Measurements from ENCODE around the gene UBAC2.

DNA sequence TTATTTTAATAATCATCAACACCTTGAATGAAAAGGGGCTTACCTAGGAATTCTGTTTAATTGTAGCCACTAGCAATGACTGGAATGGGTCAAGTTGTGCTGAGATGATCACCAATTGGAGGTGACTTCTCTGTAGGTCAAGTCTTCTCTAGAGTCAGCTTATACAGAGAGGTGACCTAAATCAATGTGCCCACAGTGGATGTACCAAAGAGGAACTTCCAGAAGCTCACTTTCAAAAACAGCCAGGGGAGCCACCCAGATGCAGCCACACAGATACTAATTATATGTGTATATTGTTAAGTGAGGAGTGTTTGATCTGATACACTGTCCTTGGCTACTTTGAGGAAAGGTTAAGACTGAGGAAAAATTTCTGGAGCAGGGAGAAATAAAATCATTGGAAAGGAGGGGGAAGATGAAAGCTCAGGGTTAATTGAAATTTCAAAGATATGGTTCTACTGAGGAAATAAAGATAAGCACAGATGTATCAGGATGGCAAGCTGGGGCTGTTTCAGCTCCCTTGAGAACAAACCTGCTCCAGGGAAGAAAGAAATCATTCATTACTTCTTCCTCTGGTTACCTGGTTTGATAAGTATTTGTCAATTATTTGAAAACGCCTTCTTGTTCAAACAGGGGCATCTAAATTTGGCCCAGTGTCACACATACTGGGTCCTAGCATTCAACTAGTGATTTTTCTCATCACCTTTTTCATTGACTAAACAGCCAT, 101.4 kb downstream of the UBAC2 start:
- TF ChIP-seq POLR2A (IDR thresholded peaks at IDR 0.05): no peak
- TF ChIP-seq, protein P1, sequence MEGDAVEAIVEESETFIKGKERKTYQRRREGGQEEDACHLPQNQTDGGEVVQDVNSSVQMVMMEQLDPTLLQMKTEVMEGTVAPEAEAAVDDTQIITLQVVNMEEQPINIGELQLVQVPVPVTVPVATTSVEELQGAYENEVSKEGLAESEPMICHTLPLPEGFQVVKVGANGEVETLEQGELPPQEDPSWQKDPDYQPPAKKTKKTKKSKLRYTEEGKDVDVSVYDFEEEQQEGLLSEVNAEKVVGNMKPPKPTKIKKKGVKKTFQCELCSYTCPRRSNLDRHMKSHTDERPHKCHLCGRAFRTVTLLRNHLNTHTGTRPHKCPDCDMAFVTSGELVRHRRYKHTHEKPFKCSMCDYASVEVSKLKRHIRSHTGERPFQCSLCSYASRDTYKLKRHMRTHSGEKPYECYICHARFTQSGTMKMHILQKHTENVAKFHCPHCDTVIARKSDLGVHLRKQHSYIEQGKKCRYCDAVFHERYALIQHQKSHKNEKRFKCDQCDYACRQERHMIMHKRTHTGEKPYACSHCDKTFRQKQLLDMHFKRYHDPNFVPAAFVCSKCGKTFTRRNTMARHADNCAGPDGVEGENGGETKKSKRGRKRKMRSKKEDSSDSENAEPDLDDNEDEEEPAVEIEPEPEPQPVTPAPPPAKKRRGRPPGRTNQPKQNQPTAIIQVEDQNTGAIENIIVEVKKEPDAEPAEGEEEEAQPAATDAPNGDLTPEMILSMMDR (IDR thresholded peaks at IDR 0.05): no peak
